ENCODE data around the gene MARF1.
"Not testable (repeated sequence)": the region's sequence is repeated elsewhere in the genome, so short reads cannot be mapped to it uniquely, and the experiment has no call there.

MARF1 gene

GRCh38 chr16:15620611-15621195, 22.3 kb downstream of the MARF1 start:
- no peak for DNase-seq (ENCODE audit: low read depth)

GRCh38 chr16:15618392-15618791, 24.6 kb downstream of the MARF1 start:
- peak; percentile 4 for DNase-seq (ENCODE audit: low read depth)

- DNase-seq (ENCODE audit: low read depth), result no peak
Observed at GRCh38 chr16:15617901-15618300, 25.1 kb downstream of the MARF1 start.

GRCh38 chr16:15616475-15617165, 26.3 kb downstream of the MARF1 start:
- no peak for DNase-seq (ENCODE audit: low read depth)

- no peak for DNase-seq (ENCODE audit: low read depth)
Observed at GRCh38 chr16:15616012-15616411, 26.9 kb downstream of the MARF1 start.

GRCh38 chr16:15613676-15614075, 29.3 kb downstream of the MARF1 start:
- no peak for DNase-seq (ENCODE audit: low read depth)

GRCh38 chr16:15611610-15612009, 31.3 kb downstream of the MARF1 start:
- DNase-seq (ENCODE audit: low read depth), result no peak

- DNase-seq (ENCODE audit: low read depth), result no peak
Observed at GRCh38 chr16:15610369-15610871, 32.5 kb downstream of the MARF1 start.

- DNase-seq (ENCODE audit: low read depth), result no peak
Observed at GRCh38 chr16:15609286-15609649, 33.7 kb downstream of the MARF1 start.

GRCh38 chr16:15608398-15609285, 34.3 kb downstream of the MARF1 start:
- DNase-seq (ENCODE audit: low read depth), result no peak

- DNase-seq (ENCODE audit: low read depth), result peak; percentile 3
Observed at GRCh38 chr16:15607700-15608396, 35.1 kb downstream of the MARF1 start.

- DNase-seq (ENCODE audit: low read depth), result not testable (repeated sequence)
Observed at GRCh38 chr16:15607221-15607699, 35.7 kb downstream of the MARF1 start.

- no peak for DNase-seq (ENCODE audit: low read depth)
Observed at GRCh38 chr16:15606518-15607220, 36.3 kb downstream of the MARF1 start.

- DNase-seq (ENCODE audit: low read depth), result no peak
Observed at GRCh38 chr16:15605839-15606517, 37.0 kb downstream of the MARF1 start.

- DNase-seq (ENCODE audit: low read depth), result no peak
Observed at GRCh38 chr16:15604460-15605440, 38.2 kb downstream of the MARF1 start.

- no peak for DNase-seq (ENCODE audit: low read depth)
Observed at GRCh38 chr16:15602285-15603044, 40.5 kb downstream of the MARF1 start.

- no peak for DNase-seq (ENCODE audit: low read depth)
Observed at GRCh38 chr16:15601212-15601879, 41.6 kb downstream of the MARF1 start.
